Aorta (tissue), 5 donors: ENCODE measurements around the gene SMURF1. TPM values are rescaled to one million over a fixed set of nuclear protein-coding genes. Genes with fewer than 3 reads are reported as not detected.
A peak's percentile ranks its signal among the peaks of the same experiment; 100 is the strongest.

Experiments
- ATAC-seq: fragments of 200-7000 bp; cut with Tn5 transposase; one replicate; pipeline ENCODE4 v1.9.1; 2022; ENCODE audit warnings: moderate library complexity; ENCODE audit not compliant: low FRiP score
- DNase-seq, 2 donors: peaks; one replicate each; pipeline ENCODE4 v3.0.0-alpha.2; 2020
- H3K27ac ChIP-seq, 2 donors: one replicate each; pipeline ENCODE4 v1.5.1; 2013; ENCODE audit warnings: low read length in 2 of 2, mild to moderate bottlenecking in 2 of 2, moderate library complexity in 2 of 2, control low read depth in 1 of 2, inconsistent platforms in 1 of 2, low read depth in 1 of 2
- H3K27me3 ChIP-seq, 2 donors: one replicate each; pipeline ENCODE4 v1.6.1; 2013; ENCODE audit warnings: control low read depth in 1 of 2, low read length in 1 of 2, mild to moderate bottlenecking in 1 of 2, moderate library complexity in 1 of 2; ENCODE audit not compliant: insufficient read depth in 2 of 2, control insufficient read depth in 1 of 2
- H3K36me3 ChIP-seq, 2 donors: one replicate each; pipeline ENCODE4 v1.6.1; 2013; ENCODE audit warnings: control low read depth in 1 of 2, low read length in 1 of 2, mild to moderate bottlenecking in 1 of 2; ENCODE audit not compliant: insufficient read depth in 2 of 2, control insufficient read depth in 1 of 2
- H3K4me1 ChIP-seq, 2 donors: one replicate each; pipeline ENCODE4 v1.6.1; 2013; ENCODE audit warnings: low read length in 2 of 2, control low read depth in 1 of 2, mild to moderate bottlenecking in 1 of 2, moderate library complexity in 1 of 2; ENCODE audit not compliant: insufficient read depth in 2 of 2, control insufficient read depth in 1 of 2
- H3K4me3 ChIP-seq, 2 donors: one replicate each; pipeline ENCODE4 v1.5.1; 2013; ENCODE audit warnings: low read length in 2 of 2, control low read depth in 1 of 2, mild to moderate bottlenecking in 1 of 2
- H3K9me3 ChIP-seq: one replicate; pipeline ENCODE4 v1.6.1; 2013; ENCODE audit warnings: mild to moderate bottlenecking, low read length; ENCODE audit not compliant: control insufficient read depth
- WGBS, 2 donors: extraction: QIAGEN DNeasy Blood & Tissue Kit; methylation state at CpG; one replicate each; pipeline ENCODE4 v1.1.7; 2013; 5-methylcytosine and 5-hydroxymethylcytosine counted together
- intact Hi-C, 2 donors: fragments of 100-400 bp; cut with DNase I; formaldehyde crosslinking; loops; one replicate each; pipeline versions ENCODE4 v1.14.2 to v1.15.0; 2022
- polyA plus RNA-seq, 2 donors: library from polyadenylated mRNA; stranded (reverse); fragments of 200-250 nt; gene quantifications; one replicate each; pipeline ENCODE4 v1.2.3, GENCODE V29; 2013
- total RNA-seq, 2 donors: library from RNA; stranded (reverse); fragmentation: NEBNext Ultra II Directional; extraction: Animal tissue kit (Norgen Biotek cat#: 25700); gene quantifications; one replicate each; pipeline ENCODE4 v1.2.1, GENCODE V29; 2021
- donor health status: healthy with polysubstance abuse.
- donor health status: Bipolar disorder and iron deficiency.
- donor health status: DM: no; HTN: no; CAD: no.
- donor health status: DM: no; HTN: no; CAD: no.
- donor health status: DM: yes; HTN: yes; CAD: no.

Gene SMURF1
- total and polyA plus RNA-seq, 4 donors: 8.1 to 47.9 (median 30.5) TPM

DNA sequence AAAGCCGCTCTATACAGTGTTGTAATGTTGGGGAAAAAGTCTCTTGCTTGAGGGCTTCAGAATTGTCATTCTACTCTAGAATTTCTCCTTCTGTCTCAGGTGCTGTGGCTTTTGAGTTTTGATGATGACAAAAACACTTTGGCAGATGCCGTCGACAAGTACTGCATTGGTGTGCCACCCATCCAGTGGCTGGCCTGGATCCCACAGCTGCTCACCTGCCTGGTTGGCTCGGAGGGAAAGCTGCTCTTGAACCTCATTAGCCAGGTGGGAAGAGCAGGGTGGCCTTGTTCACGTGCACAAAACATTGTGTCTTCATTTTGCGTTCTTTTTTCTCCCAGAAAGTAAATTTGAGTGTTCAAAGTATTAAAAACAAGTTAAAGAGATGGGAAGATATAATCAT is 153.6 kb downstream of the SMURF1 start:
- H3K4me3 ChIP-seq: no peak overlapping the region
- H3K9me3 ChIP-seq: no peaks in the 10 kb centered on the region
- no peaks in the 10 kb centered on the region for H3K27me3 ChIP-seq
- DNase-seq (peak in 1 of 2 donors; percentile 40), ATAC-seq (no peak)
- H3K4me1 ChIP-seq: no peaks in the 10 kb centered on the region
- intact Hi-C loops: no loop called here
- H3K27ac ChIP-seq: no peak overlapping the region
- 93 to 95% methylated on average over 6 of the region's 6 CpGs for WGBS, 2 donors
- H3K36me3 ChIP-seq: peaks cover 3 to 18% of the 10 kb centered on the region in 2 donors

DNA sequence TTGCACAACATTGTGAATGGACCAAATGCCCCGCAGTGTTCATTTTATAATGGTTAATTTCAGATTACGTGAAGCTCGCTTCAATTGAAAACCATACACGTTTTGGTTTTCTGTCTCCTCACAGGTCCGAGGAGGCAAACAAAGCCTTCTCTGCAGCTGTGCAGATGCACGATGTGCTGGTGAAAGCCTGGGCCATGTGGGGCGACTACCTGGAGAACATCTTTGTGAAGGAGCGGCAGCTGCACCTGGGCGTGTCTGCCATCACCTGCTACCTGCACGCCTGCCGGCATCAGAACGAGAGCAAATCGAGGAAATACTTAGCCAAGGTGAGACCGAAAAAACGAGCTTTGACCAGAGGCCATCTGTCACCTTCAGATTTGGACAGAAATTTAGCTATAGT is 155.3 kb downstream of the SMURF1 start:
- no peaks in the 10 kb centered on the region for H3K4me1 ChIP-seq
- no peaks in the 10 kb centered on the region for H3K27me3 ChIP-seq
- DNase-seq (no peak), ATAC-seq (no peak)
- no peak overlapping the region for H3K27ac ChIP-seq
- 93 to 94% methylated on average over 15 of the region's 15 CpGs for WGBS, 2 donors
- intact Hi-C loops: no loop called here
- H3K4me3 ChIP-seq: no peak overlapping the region
- H3K9me3 ChIP-seq: no peaks in the 10 kb centered on the region
- H3K36me3 ChIP-seq: peaks cover 3 to 21% of the 10 kb centered on the region in 2 donors

DNA sequence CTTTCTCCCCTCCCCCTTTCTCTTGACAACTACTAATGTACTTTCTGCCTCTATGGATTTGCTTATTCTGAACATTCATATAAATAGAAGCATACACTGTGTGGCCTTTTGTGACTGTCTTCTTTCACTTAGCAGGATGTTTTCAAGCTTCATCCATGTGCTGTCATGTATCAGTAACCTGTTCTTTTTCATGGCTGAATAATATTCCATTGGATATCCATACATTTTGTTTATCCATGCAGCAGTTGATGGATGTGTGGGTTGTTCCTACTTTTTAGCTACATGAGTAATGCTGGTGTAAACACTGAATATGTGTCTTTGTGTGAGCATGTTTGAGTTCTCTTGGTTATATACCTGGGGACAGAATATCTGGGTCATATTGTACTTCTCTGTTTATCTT is 158.0 kb downstream of the SMURF1 start:
- Histone ChIP-seq H3K27ac (no peak overlapping the region), H3K36me3 (peaks cover 7 to 18% of the 10 kb centered on the region in 2 donors), H3K9me3 (no peaks in the 10 kb centered on the region), H3K4me1 (no peaks in the 10 kb centered on the region), H3K4me3 (no peak overlapping the region), H3K27me3 (no peaks in the 10 kb centered on the region)
- ATAC-seq (no peak), DNase-seq (no peak)
- intact Hi-C loops: no loop called here

- Histone ChIP-seq H3K4me1 (no peaks in the 10 kb centered on the region), H3K36me3 (peaks cover 7 to 16% of the 10 kb centered on the region in 2 donors), H3K27me3 (no peaks in the 10 kb centered on the region), H3K9me3 (no peaks in the 10 kb centered on the region), H3K4me3 (no peak overlapping the region), H3K27ac (no peak overlapping the region)
- intact Hi-C loops: no loop called here
- DNase-seq (no peak), ATAC-seq (no peak)
- WGBS, 2 donors: 75 to 77% methylated on average over 4 of the region's 4 CpGs
Measured at GRCh38 chr7:98985406-98985805, 158.5 kb downstream of the SMURF1 start.

- intact Hi-C loops: no loop called here
- Histone ChIP-seq H3K36me3 (peaks cover 7 to 13% of the 10 kb centered on the region in 2 donors), H3K27ac (no peak overlapping the region), H3K4me1 (no peaks in the 10 kb centered on the region), H3K4me3 (no peak overlapping the region), H3K9me3 (no peaks in the 10 kb centered on the region), H3K27me3 (no peaks in the 10 kb centered on the region)
- DNase-seq: no peak
- 89 to 91% methylated on average over 11 of the region's 11 CpGs for WGBS, 2 donors
- no peak for ATAC-seq
Measured at GRCh38 chr7:98984126-98984525, 159.8 kb downstream of the SMURF1 start.

- Histone ChIP-seq H3K4me3 (no peak overlapping the region), H3K9me3 (no peaks in the 10 kb centered on the region), H3K4me1 (no peaks in the 10 kb centered on the region), H3K27ac (no peak overlapping the region), H3K27me3 (no peaks in the 10 kb centered on the region), H3K36me3 (peaks cover 8 to 12% of the 10 kb centered on the region in 2 donors)
- no peak for ATAC-seq
- WGBS, 2 donors: 88 to 89% methylated on average over 8 of the region's 8 CpGs
- DNase-seq: no peak
- intact Hi-C loops: no loop called here
Measured at GRCh38 chr7:98982686-98983085, 161.2 kb downstream of the SMURF1 start.

DNA sequence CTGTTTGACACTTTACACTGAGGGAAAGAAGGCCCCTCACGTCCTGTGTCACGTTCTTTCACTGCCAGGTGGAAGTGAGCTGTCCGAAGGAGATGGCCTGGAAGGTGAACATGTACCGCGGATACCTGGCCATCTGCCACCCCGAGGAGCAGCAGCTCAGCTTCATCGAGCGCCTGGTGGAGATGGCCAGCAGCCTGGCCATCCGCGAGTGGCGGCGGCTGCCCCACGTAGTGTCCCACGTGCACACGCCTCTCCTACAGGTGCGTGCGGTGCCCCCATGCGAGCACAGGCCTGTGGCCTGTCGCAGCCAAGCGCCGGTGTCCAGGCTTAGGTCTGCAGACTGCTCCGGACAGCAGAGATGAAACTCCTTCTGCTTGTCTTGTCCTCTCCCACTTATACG is 162.2 kb downstream of the SMURF1 start:
- ATAC-seq: no peak
- H3K4me1 ChIP-seq: no peaks in the 10 kb centered on the region
- H3K27ac ChIP-seq: no peak overlapping the region
- no peak for DNase-seq
- H3K27me3 ChIP-seq: no peaks in the 10 kb centered on the region
- intact Hi-C loops: no loop called here
- no peaks in the 10 kb centered on the region for H3K9me3 ChIP-seq
- H3K36me3 ChIP-seq: peaks cover 11 to 15% of the 10 kb centered on the region in 2 donors
- no peak overlapping the region for H3K4me3 ChIP-seq
- 93% methylated on average over 23 of the region's 23 CpGs for WGBS, 2 donors

DNA sequence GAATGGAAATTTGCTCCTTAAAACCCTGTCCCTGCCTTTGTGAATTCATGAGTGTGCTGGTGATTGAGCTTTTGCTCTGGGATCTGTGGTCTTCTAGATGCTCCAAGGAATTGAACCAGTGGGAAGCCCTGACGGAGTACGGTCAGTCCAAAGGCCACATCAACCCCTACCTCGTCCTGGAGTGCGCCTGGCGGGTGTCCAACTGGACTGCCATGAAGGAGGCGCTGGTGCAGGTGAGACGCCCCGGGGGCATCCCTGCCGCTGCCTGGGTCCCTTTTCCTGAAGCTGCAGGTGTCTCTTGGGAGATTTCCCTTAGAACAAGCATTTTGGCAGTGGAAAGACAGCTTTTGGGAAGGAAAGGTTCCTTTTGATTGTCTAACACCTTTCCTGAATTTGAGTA is 165.2 kb downstream of the SMURF1 start:
- 89 to 91% methylated on average over 9 of the region's 9 CpGs for WGBS, 2 donors
- no peak for DNase-seq
- H3K27ac ChIP-seq: no peak overlapping the region
- intact Hi-C loops: no loop called here
- no peaks in the 10 kb centered on the region for H3K4me1 ChIP-seq
- H3K36me3 ChIP-seq: peaks cover 8 to 20% of the 10 kb centered on the region in 2 donors
- H3K9me3 ChIP-seq: no peaks in the 10 kb centered on the region
- no peaks in the 10 kb centered on the region for H3K27me3 ChIP-seq
- no peak for ATAC-seq
- H3K4me3 ChIP-seq: no peak overlapping the region
